ENCODE results near the gene CCDC32. TPM values are rescaled to one million over a fixed set of nuclear protein-coding genes. Genes with fewer than 3 reads are reported as not detected.
A peak's percentile ranks its signal among the peaks of the same experiment; 100 is the strongest.

The CCDC32 gene
- total RNA-seq, 6 donors from 2014 or later, result 17.1 to 56.9 (median 24.1) TPM

GRCh38 chr15:40508216-40508615 lies 56.6 kb downstream of the CCDC32 start:
- WGBS, 2 donors, result 76 to 85% methylated on average over 1 of the region's 1 CpG
- no peak overlapping the region for H3K27ac ChIP-seq
- H3K36me3 ChIP-seq, result no peaks in the 10 kb centered on the region
- H3K27me3 ChIP-seq, result no peaks in the 10 kb centered on the region
- no peak overlapping the region for H3K4me3 ChIP-seq
- ATAC-seq (ENCODE audit: low FRiP score in 2 of 2), result no peak
- H3K4me1 ChIP-seq, result peaks cover 3 to 24% (median 15%) of the 10 kb centered on the region in 4 donors
- TF ChIP-seq CTCF (IDR thresholded peaks at IDR 0.05), result no peak
- TF ChIP-seq POLR2A (IDR thresholded peaks at IDR 0.05), result no peak
- TF ChIP-seq POLR2AphosphoS5 (IDR thresholded peaks at IDR 0.05), result no peak
- TF ChIP-seq EP300 (IDR thresholded peaks at IDR 0.05), result no peak
- DNase-seq, result no peak
- no peaks in the 10 kb centered on the region for H3K9me3 ChIP-seq

GRCh38 chr15:40506964-40507571 lies 57.8 kb downstream of the CCDC32 start:
- H3K27me3 ChIP-seq, result no peaks in the 10 kb centered on the region
- no peaks in the 10 kb centered on the region for H3K36me3 ChIP-seq
- peak; percentile 82 to 92 for ATAC-seq (ENCODE audit: low FRiP score in 2 of 2)
- 7 to 8% methylated on average over 15 to 19 of the region's 30 CpGs for WGBS, 2 donors
- H3K27ac ChIP-seq, result no peak overlapping the region
- peak; percentile 78 to 89 for DNase-seq
- TF ChIP-seq CTCF (IDR thresholded peaks at IDR 0.05) (peak; percentile 47 to 75 (median 68)), POLR2AphosphoS5 (IDR thresholded peaks at IDR 0.05) (no peak)
- no peaks in the 10 kb centered on the region for H3K9me3 ChIP-seq
- H3K4me3 ChIP-seq, result peak overlapping the region in 3 of 4 donors; percentile 7 to 32 (median 32)
- peaks cover 3 to 24% (median 15%) of the 10 kb centered on the region in 4 donors for H3K4me1 ChIP-seq

Small RNA genes lying within 50 kb of the gene (small RNA-seq; reads per million reads assigned to genes)
- gene RF00017 (0 reads per million in 4 donors), gene RNU6-516P (0 reads per million in 4 donors)

Other genes starting within 250 kb of the CCDC32 start
- gene INAFM2, start 241.3 kb downstream of the CCDC32 start, total RNA-seq, result 10 to 100 TPM; 15.7 to 36.2 (median 25.6) TPM
- 100 to 1,000 TPM in 1 of 6 donors, 10 to 100 TPM in 5; 15.5 to 140 (median 68.1) TPM for gene CCDC9B, start 224.1 kb downstream of the CCDC32 start, total RNA-seq
- gene PHGR1, start 214.0 kb downstream of the CCDC32 start, total RNA-seq, result under 1 TPM in 1 of 6 donors, not detected in 5; 0.67 TPM
- gene DISP2, start 206.8 kb downstream of the CCDC32 start, total RNA-seq, result 1 to 10 TPM in 2 of 6 donors, under 1 TPM in 4; under 0.01 to 3.5 (median 0.13) TPM
- 10 to 100 TPM; 10.6 to 27.6 (median 17.3) TPM for gene KNSTRN, start 182.3 kb downstream of the CCDC32 start, total RNA-seq
- gene IVD, start 159.2 kb downstream of the CCDC32 start, total RNA-seq, result 100 to 1,000 TPM in 2 of 6 donors, 10 to 100 TPM in 4; 68.1 to 112 (median 94.5) TPM
- gene BAHD1, start 124.1 kb downstream of the CCDC32 start, total RNA-seq, result 10 to 100 TPM; 21.0 to 36.9 (median 28.5) TPM
- gene CHST14, start 94.1 kb downstream of the CCDC32 start, total RNA-seq, result 10 to 100 TPM in 5 of 6 donors, 1 to 10 TPM in 1; 3.1 to 20.6 (median 14.6) TPM
- 10 to 100 TPM in 2 of 6 donors, 1 to 10 TPM in 4; 3.1 to 11.6 (median 7.8) TPM for gene RPUSD2, start 4.3 kb upstream of the CCDC32 start, total RNA-seq
- gene KNL1, start 29.2 kb upstream of the CCDC32 start, total RNA-seq, result 1 to 10 TPM in 3 of 6 donors, under 1 TPM in 3; under 0.01 to 2.4 (median 1.3) TPM
- 1 to 10 TPM in 5 of 6 donors, not detected in 1; 1.0 to 3.4 (median 2.1) TPM for gene RAD51, start 130.1 kb upstream of the CCDC32 start, total RNA-seq
- gene RMDN3, start 190.2 kb upstream of the CCDC32 start, total RNA-seq, result 100 to 1,000 TPM in 4 of 6 donors, 10 to 100 TPM in 2; 57.3 to 123 (median 105) TPM
- 100 to 1,000 TPM in 4 of 6 donors, 10 to 100 TPM in 2; 84.9 to 206 (median 105) TPM for gene GCHFR, start 199.0 kb upstream of the CCDC32 start, total RNA-seq
- 1 to 10 TPM in 5 of 6 donors, under 1 TPM in 1; 0.81 to 4.2 (median 1.4) TPM for gene C15orf62, start 204.9 kb upstream of the CCDC32 start, total RNA-seq
- 100 to 1,000 TPM in 1 of 6 donors, 10 to 100 TPM in 5; 19.4 to 104 (median 32.5) TPM for gene ZFYVE19, start 242.0 kb upstream of the CCDC32 start, total RNA-seq
- gene DNAJC17, start 242.4 kb upstream of the CCDC32 start, total RNA-seq, result 10 to 100 TPM; 15.4 to 51.3 (median 30.0) TPM